T-helper 22 cell (primary cell): ENCODE measurements around the gene EIF6.

Experiments used
- DNase-seq: peaks from one replicate; pipeline ENCODE4 v3.0.0-alpha.2; 2020; ENCODE audit warnings: low read depth

EIF6 gene

GRCh38 chr20:35293303-35294292 lies 9.0 kb upstream of the EIF6 start:
- DNase-seq, result no peak

- DNase-seq, result no peak
Observed at GRCh38 chr20:35292504-35293285, 8.1 kb upstream of the EIF6 start.

- no peak for DNase-seq
Observed at GRCh38 chr20:35291654-35292503, 7.3 kb upstream of the EIF6 start, which contains the start of gene FAM83C. Gene FAM83C (minus strand): TSS chr20:35292425. CDS start chr20:35292304, 121 bp downstream.

GRCh38 chr20:35290887-35291417 lies 6.4 kb upstream of the EIF6 start:
- no peak for DNase-seq

DNA sequence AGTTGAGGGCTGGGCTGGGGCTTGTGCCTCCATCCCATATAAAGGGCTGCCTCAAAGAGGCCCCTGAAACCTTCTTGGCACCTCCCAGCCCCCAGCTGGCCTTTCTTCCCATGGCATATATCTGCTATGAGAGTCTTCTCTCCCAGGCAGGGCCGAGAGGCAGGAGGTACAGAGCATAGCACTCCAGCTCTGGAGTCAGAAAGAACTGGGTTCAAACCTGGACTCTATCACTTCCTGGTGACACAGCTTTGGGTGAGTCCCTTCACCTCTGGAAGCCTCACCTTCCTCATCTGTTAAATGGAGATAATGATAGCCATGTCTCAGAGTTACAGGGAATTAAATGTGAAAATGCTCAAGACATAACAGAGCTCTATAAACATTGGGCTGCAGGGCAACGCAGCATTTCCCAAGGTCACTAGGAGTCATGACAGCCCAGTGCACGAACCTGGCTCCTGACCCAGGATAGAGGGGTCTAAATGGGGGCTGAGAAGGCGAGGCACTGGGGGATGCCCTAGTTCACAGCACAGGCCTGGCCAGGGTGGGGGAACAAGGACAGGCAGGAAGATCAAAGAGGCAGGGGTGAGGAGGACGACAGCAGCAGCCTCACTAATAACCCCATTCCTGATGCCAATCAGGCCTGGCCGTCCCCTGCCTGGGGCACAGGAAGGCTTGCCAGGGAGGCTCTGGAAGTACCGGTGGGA lies 5.8 kb upstream of the EIF6 start:
- no peak for DNase-seq

- no peak for DNase-seq
Observed at GRCh38 chr20:35288325-35289060, 3.9 kb upstream of the EIF6 start.

GRCh38 chr20:35287509-35288324 lies 3.1 kb upstream of the EIF6 start:
- DNase-seq, result no peak

DNA sequence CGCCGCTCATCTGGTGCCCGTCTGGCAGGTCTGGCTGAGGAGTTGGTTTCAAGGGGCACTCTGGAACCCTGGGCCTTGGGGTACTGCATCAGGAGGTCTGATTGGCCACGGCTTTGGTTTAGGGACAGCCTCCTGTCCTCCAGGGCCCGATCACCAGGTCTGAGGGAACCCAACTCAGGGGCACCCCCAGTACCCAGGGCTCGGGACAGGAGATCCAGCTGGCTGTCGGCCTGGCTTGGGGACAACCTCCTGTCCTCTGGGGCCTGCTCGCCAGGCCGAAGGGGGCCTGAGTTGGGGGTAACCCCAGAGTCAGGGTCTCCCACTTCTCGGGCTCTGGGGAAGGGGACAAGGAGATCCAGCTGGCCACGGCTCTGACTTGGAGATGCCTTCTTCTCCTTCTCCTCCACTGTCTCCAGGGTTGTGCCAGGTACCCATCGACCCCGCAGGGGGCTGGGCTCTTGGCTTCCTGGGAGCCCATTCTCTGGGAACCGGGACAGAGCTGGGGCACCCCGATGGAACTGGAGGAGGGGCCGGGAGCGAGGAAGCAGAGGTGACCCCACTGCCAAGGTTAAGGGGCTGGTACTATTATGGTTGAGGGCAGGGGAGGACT lies 2.4 kb upstream of the EIF6 start:
- DNase-seq, result no peak

DNA sequence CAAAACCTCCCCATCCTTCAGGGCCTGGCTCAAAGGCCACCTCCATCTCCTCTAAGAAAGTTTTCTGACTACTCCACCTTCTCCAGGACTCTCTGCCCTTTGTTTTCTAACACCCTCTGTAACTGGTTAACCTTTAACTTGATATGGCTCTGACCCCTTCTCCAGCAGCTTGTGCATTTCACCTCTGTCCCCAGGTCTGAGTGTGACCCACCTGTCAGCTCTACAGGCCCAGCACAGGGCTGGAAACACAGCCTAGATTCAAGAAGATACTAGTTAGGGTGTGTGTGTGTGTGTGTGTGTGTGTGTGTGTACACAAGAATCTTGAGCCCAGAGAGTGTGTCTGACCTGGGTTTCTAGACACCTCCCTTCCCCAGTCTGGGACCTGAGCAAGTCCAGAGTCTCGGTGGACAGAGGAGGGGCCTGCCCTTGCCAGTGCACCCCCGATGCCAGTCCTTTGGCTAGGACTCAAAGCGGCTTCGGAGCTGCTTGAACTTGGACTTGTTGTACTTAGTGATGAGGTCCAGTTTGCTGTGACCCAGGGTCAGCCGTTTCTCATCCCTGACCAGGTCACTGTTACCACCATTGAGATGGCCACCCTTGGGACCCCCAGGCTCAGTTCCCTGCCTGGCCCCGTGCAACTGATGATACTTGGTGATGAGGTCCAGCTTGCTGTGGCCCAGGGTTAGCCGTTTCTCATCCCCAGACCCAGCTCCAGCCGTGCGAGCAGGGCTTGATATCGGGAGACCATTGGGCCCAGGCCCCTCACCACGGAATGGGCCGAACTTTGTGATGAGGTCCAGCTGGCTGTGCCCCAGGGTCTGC lies 1.7 kb upstream of the EIF6 start:
- DNase-seq, result no peak

- no peak for DNase-seq
Observed at GRCh38 chr20:35285806-35286076, 1.2 kb upstream of the EIF6 start.

- no peak for DNase-seq
Observed at GRCh38 chr20:35284992-35285805, 627 bp upstream of the EIF6 start.

- no peak for DNase-seq
Observed at GRCh38 chr20:35283441-35284266, 918 bp downstream of the EIF6 start.

GRCh38 chr20:35281506-35282101 lies 3.0 kb downstream of the EIF6 start:
- DNase-seq, result no peak

DNA sequence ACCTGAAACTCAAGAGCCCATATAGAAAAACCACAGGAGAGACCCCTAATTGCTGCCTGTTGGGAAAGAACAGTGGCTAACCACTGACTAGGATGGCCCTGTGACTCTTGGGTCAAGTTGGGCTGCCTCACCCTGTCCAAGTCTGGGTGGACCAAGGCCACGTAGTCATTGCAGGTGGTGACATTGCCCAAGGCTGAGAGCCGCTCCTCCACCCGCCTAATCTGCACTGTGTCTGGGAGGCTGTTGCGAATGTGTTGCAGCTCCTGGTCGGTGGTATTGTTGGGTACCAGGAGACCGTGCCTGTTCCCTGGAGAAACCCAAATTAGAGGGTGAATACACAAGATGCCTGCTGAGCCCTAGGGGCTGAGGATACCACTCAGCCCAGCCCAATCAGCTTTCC lies 4.0 kb downstream of the EIF6 start:
- DNase-seq, result no peak

DNA sequence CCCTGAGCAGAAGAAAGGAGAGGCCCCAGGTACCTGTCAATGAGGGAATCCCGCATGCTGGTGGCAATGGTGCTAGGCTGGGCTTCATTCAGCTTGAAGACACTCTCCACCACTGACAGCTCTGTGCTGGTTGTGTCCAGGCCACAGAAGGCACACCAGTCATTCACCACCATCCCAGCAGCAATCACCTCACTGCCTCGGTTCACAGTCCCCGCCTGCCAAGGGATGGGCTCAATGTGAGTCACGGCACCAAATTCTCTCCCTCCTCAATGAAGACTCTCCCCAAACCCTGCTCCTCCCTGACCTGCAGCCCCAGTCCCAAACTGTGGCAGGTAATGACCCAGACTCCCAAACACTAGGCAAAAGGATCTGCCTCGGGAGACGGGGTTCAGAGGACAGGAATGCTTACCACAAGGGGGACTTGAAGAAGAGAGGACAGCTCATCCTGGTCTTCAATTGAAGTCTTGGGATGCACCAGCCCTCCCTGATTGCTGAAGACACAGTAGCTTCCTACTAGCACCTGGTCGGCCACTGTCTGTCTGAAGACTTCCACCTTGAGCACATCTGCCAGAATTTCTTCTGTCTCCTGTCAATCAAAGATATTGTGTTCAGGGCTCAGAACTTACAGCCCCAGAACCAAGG lies 4.9 kb downstream of the EIF6 start:
- DNase-seq, result no peak

DNA sequence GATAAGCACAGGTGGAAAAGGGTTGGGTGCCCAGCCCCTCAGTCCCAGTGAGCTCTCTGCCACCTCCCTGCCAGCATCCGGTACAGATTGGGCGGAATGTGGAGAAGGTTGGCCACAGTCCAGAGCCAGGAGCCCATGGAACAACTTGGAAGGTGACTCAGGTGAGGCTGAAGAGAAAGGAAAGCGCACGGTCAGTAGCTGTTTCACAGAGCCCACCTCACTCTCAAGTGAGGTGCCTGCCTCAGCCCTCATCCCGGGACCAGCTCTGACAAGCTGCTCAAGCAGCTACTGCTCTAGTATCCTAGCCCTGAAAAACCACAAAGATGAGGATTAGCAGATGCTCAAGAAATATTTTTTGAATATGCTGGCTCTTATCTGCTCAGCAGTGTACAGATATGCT lies 5.5 kb downstream of the EIF6 start:
- no peak for DNase-seq
